Glomerular visceral epithelial cell (primary cell): ENCODE data around the gene CABP2.

Experiments used
- DNase-seq: peaks from one replicate; pipeline ENCODE4 v3.0.0-alpha.2; 2016; ENCODE audit errors: extremely low spot score

Gene CABP2

DNA sequence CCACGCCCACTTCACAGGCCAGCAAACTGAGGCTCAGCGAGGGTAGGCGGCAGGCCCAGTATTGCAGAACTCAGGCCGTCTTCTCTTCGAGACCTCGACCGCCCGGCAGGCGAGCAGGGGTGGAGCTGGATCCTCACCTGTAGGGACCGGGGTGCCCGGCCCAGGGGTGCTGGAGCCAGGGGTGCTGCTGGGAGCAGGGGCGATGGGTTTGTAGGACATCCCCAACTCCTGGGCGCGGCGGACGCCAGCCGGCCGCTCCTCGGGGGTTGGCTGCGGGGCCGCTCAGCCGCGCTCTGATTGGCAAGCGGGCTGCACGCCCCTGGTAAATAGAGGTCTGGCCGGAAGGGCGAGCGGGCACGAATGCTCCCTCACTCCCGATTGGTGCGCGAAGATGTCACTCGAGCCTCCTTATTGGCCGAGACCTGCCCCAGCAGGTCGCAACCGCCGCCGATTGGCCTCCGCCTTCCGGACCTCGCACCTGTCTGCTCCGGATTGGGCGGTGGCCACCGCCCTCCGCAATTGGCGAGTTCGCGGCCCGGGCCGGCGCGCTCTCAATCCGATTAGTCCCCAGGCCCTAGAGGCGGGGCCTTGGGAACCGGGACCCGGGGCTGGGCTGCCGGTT, 15.3 kb downstream of the CABP2 start, which contains the start of gene CDK2AP2:
TSS of gene CDK2AP2 (minus strand) at position 299 of the 622 bp plus-strand sequence. CDS start at position 219, 80 bp downstream.
- peak; percentile 99 for DNase-seq

DNA sequence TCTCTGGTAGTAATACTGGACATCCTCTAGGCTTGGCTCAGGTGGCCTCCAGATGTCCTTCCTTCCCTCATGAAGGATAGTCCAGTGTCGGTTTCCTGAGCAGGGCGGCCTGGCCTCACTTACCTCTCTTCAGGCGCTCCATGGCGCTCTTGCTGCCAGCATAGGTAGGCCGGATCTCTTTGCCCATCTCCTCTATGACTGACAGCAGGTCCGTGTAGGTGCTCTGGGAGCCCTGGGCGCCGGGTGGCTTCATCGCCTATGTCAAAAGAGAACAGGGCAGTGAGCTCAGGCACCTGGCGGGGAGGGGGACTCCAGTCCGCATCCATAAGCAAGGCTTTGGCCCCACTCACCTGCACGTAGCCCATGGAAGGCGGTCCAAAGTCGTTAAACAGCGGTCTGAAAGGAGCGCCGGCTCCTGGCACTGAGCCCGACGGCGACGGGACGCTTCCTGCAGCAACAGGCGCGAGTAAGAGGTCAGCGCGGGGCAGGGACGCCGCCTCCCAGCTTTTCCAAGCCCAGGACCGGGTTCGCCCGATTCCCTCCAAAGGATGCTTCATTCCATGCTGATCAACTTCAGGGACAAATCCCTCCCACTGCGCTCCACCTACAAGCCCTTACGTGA, 15.9 kb downstream of the CABP2 start:
- DNase-seq: peak; percentile 77

DNA sequence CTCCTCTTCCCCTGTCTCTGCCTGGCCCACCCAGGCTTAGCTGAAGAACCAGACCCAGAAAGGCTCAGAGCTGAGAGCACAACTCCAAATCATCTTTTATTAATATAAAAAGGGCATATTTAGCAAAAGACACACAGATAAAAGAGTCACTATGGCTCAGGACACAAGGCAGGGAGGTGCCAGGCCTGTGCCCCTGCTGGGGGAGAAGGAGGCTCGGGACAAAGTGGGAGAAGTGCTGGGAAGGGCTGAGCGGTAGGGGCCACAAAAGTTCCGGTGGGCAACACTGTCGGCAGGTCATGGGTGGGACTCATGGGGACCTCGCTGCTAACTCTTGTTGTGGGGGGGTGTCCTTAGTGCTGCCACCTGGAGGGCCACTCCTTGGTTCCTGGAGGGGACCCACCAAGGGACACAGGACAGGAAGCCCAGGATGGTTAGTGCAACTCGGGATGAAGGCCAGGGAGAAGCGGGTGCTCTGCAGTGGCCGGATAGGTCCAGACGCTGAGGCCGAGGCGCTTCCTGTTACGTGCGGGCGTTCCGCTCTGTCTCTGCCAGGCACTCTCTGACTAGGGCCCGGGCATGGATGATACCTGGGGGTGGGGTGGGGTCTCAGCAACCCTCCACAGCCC, 16.7 kb downstream of the CABP2 start:
- no peak for DNase-seq

DNA sequence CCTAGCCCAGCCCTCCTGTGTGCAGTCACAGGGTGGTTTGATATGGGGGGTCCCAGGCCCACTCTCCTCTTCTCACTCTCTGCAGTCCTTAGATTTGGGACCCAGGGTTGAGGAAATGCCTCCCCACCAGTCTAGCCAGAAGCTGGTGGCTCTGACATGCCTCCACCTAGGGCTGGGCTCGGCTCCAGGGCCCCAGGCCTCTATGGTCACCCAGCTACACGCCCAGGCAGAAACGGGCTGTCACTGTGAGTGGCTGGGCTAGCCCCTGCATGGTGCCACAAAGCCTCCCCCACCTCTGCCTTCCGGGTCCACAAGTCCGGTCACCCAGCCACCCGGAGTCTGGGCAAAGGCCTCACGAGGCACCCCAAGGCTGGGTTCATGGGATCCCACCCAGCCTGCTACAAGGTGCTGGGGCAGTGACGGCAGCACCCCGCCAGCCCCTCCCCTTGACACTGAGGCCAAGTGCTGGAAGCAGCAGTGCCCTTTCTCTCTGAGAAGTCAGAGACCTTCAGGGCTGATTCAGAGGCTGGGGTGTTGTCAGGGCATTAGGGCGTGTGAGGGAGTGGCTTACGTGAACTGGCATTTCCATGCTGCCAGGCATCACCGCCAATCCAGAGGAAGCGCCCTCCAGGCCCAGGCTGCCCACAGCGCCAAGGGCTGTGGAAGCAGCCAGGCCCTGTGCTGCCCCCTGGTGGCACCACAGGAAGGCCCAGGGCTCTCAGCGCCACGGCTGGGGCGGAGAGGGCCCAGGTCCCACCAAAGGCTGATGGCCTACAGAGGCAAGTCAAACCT, 17.4 kb downstream of the CABP2 start:
- peak; percentile 98 for DNase-seq

DNA sequence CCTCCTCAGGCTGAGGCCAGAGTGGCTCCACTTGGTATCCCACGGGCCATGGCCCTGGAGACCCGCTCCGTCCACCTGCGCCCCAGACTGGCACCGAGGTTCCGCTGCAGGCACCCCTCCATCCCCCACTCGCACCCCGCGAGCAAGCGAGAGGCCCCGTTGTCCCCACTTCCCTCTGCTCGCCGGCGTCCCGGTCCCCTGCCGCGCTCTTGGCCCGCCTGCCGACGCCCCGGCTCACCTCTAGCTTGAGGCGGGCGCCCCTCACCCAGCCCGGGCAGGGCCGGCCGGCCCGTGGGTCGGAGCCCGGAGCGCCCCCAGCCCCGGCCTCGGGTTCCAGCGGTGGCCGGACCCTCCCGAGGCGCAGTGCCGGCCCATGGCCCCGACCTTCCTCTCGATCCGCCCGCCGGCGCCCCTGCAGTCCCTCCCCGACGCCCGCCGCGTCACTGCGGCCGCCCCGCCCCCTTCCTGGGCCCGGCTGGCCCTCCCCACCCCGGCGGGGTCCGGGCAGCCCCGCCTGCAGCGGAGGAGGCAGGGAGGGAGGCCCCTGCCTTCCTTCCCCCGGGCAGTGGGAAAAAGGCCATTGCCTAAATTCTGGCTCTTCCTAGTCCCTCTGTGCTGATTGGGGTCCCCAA, 18.2 kb downstream of the CABP2 start, which contains the start of gene PITPNM1:
TSS of gene PITPNM1 (minus strand) at position 414 of the 632 bp plus-strand sequence. CDS start 1,183 bp downstream, outside the sequence.
- DNase-seq: peak; percentile 72

DNA sequence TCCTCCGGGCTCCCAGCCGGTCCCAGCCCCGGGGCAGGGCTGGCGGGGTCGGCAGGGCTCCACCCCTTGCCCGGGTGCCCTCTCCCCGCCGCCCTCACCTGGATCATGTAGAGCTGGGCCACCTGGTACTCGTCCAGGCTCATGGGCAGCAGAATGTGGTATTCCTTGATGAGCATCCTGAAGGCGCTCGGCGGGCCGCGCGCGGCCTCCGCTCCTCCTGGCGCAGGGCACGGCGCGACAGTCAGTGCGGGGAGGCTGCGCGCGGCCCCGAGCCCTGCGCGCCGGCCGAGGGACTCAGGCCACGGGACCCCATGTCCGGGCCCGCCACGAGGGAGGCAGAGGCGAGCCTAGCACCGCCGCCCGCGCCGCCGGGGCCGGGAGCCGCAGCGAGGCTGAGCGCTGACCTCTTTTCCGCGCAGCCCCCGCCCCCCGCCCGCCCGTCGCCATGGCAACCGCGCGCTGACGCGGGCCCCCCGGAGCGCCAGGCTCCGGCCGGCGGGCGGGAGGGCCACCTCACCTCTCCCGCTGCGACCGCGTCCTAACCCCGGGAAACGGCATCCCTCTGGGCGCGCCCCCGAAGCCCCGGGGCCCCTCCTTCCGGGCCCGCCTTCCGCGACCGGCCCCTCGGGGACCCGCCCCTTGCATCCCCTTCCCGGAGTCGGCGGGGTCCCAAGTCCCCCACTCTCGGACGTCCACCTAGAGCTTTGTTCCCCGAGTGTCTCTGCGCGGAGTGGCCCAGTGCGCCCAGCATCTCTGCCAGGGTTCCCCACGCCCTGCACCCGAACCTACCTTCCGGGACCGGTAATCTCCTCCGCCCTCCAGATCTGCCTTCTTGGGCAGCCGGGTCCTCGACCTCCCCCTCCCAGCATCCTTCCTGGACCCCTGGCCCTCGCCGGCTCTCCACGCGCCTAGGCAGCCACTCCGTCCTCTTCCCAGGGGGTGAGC, 19.0 kb downstream of the CABP2 start:
- DNase-seq: peak; percentile 68

DNA sequence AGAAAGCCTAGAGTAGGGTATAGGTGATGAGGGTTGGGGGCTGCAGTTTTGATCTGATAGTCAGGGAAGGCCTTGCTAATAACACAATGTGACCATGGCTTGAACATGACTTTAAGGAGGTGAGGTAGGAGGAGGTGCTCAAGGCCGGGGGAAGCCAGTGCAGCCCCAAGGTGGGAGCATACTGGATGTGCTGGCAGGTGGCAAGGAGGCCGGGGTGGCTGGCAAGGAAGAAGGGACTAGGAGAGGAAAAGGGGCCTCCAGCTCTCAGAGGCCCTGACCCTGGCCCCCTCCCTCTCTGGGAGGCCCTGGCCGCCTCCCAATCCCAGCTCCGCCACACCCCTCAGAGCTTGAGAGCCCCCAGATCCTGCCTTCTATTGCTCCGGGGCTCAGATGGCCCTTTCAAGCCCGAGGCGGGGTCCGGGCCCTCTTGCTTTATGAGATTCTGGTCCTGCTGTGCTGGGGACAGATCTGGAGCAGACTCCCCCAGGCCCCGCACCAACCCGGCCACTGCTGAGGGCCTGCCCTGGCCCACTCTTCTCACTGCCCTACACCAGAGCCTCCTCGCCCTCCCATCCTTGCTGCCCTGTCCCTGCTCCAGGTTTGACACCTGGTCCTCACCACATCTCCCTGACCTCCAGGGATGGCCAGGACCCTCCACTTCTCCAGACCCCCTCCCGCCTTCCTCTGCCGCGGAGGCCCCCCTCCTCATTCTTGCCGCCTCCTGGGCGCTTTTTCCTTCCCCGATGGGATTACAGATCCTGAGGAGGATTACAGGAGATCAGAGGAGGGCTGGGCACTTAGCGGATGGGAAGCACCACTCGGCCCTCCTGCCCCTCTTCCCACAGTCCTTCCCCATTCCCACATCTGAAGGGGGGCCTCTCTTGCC, 19.9 kb downstream of the CABP2 start:
- no peak for DNase-seq

DNA sequence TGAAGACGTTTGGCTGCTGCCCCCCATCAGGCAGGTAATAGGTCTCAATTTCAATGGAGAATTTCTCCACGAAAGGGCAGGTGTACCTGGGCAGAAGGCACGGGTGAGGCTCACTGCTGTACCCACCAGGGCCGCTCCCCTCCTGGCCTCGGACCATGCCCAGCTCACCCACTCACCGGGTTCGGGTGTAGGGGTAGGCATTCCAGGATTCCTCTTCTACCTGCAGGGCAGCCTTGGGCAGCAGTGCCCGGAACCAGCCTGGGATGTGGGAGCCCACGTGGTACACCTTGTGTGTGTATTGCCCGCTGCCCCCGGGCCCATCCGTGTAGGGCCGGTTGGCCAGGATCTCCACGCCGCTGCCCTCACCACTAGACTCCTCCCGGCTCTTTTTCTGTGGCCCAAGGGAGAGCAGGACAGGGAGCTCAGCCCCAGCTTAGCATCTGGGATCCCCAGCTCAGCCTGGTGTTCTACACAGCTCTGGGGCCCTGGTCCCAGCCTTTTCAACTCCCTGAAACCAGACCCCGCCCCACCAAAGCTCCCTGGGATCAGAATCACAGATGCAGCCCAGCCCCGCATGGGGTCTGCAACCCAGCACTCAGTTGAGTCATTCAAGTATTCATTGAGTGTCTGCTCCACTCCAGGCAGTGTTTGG, 20.8 kb downstream of the CABP2 start:
- DNase-seq: no peak

DNA sequence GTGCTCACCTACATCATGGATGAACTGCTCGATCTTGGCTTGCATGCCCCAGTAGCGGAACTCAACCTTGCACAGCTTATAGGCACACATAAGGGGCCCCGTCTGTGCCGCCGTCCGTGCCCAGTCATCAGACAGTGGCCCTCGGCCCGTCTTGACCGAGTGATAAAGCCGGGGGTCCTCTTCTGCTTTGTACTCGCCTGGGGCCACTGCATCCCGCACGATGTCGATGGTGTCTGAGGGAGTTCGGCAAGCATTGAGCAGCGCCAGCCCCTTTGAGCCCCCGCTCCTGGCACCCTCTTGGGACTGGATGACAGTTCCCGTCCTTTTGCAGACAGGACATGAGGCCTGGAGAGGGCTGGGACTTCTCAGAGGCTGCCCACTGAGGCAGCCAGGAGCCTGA, 21.4 kb downstream of the CABP2 start:
- DNase-seq: no peak

DNA sequence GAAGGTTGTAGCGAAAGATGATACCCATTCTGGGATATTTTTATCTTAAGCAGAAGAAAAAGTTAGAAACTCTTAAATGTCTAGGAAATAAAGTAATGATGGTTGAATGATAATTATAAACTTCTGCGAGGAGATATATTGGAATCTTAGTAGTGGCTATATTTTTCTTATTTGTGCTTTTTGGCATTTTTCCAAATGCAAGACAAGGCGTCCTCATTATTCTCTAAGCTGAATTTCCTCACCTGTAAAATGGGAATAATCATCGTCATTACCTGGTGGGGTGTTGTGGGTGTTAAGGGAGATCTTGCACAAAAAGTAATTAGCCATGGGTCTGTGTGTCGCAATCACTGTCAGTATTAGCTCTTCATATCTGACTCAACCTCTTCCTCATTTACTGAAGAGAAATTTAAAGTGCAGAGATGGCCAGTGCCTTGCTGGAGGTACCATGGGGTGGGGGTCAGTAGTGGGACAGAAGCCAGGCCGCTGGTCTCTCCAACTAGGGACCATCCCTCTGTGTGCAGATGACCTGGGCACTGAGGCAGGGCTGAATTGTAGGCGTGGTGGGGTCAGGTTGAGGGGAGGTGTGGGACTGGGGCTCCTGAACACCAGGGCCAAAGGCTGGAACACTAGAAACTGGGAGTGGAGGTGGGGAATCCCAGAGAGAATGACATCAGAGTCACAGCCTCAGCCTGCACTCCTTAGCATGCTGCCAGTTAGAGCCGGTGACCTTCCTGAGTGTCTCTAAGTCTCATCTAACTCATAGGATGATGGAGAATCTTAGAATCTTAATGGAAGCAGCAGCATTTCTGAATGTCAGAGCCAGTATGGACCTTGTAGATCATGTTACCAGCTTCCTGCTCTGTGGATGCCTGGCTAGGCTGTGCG, 22.2 kb downstream of the CABP2 start:
- DNase-seq: no peak

DNA sequence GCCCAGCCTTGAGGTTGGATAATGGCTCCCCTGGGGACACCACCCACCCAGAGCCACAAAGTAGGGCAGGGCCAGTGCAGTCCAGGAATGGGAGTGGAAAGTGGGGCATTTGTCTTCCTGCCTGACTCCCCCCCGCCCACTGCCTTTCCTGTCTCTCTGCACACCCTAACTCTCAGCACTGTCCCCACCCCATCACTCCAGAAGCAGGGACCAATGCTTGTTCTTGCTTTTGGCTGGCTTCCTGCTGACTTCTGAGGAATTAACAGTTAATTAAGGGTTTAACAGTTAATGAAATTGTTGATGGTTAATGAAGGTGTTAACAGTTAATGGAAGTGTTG, 22.8 kb downstream of the CABP2 start:
- no peak for DNase-seq

DNA sequence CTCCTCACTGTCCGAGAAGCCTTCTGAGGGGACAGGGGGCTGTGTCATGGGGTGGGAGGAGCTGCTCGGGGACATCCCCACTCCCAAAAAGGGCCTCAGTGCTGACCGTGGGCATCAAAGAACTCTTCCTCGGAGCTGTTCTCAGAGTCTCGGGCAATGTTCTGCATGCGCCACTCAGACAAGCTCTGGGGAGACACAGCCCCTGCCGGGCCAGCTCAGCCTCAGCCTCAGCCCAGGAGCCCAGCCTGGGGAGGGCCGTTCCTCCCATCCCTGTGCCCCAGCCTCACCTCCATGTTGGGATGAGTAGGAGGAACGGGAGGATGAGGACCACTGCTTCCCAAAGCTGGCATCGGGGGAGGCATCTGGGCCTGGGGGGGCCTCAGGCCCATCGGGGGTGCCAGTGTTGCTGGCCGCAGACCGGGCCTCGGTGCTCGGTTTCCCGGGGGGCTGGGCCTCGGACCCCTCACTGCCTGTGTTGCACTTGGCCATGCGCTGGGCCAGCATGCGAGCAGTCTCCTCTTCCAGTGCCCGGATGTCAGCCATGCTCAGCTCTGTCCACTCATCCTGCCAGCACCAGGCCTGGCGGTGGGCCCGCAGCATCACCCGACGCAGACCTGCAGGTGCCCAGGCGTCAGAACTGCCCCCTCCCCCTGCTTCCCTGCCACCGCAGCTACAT, 23.3 kb downstream of the CABP2 start:
- DNase-seq: no peak

DNA sequence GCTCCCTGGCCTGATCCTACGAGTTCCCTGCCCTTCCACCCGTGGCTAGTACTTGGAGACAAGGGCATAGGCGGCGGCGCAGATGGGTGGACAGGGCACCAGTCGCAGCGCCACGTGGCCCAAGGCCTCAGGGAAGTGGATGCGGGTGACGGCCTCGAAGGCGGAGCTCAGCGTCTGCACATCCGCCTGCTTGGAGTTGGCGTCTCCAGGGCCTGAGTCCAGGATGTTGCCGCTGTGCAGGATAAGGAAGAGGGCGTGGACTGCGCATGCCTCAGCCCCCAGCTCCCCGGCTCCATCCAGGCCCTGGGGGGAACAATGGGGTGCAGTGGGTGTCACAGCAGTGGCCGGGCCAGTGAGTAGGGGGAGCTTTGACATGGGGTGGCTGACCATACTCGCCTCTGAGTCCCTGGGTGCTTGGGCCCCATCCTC, 24.7 kb downstream of the CABP2 start:
- DNase-seq: no peak

DNA sequence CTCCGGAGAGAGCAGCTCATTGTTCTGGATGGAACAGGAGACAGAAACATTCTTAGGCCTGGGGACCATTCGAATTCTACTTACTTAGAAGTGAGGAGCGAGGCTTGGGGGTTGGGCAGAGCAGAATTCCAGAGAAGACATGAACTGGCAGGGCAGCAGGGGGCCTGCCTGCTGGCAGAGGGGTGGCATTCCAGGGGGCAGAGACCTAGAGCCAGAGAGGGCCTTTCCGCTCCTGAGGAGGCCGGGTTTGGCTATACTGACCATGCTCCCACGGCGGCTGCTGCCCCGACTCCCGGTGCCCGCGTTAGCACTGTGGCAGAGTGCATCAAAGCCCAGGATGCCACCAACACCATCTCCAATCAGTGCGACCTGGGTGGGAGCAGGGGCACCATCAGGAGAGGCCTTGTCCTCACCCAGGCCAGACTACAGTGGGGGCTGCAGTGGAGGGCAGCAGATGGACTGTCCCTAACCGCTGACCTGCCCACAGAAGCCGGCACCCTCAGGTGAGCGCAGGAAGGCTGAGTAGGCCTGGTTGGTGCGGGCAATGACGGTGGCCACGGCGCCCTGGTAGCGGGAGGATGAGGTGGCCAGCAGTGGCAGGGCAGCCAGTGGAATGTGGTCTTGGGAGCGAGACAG, 25.5 kb downstream of the CABP2 start:
- no peak for DNase-seq

DNA sequence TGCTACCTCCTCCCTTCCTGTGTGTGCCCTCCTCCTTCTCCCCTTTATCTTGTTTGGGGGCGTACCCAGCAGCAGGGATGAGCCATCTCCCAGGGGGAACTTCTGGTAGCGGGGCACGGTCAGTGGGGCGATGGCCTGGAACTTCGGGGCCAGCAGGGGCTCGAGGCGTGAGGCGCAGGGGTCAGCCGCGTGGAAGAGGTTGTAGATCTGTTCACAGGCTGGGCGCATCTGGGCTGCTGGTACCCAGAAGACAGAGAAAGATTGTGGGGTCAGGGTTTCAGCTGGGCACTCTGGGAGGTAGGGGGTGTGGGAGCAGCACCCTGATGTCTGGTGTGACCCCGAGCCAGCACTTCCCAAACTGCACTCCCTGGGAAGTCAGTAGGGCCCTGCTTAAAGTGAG, 27.1 kb downstream of the CABP2 start:
- no peak for DNase-seq

DNA sequence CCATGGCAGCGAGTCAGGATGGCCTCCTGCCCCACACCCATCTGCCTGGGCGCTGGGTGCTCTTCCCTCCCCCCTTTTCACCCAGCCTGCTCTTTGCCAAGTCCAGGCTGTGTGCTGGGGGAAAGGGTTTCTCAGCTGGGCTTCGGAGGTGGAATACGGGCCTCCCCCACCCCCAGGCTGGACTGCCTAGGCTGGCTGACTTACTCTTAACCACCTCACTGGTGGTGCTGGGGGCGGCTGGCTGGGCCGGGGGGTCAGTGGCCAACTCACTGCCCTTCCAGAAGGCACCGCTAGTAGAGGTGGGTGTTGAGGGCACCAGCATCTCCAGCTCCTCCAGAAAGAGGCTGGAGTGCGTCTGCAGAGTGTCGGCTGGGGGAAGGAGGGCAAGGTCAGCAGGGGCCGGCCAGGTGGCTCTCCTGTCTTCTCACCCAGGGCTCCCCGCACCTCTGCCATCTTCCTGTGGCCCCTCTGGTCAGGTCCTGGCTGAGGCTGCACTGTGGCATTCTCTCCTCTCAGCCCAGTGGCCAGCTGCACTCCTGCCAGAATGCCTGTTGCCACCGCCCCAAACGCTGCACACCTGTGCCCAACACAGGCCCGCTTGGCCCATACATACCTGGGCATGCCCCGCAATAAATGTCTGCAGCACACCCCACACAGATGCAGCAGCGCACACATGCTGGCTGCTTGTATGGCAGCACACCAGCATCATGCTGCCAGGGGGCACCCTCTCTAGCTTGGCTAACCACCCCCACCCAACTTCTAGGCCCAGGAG, 27.8 kb downstream of the CABP2 start:
- no peak for DNase-seq
